HG03280 (cell line): ENCODE results near the gene MPV17L.
"Not testable (repeated sequence)": the region's sequence is repeated elsewhere in the genome, so short reads cannot be mapped to it uniquely, and the experiment has no call there.

Source experiments
- ATAC-seq: cut with Tn5 transposase; IDR thresholded peaks from one replicate; pipeline ENCODE4 v1.9.1; 2021; ENCODE audit warnings: mild to moderate bottlenecking, moderate library complexity; ENCODE audit not compliant: unreplicated experiment

Gene MPV17L

GRCh38 chr16:15395631-15396508, at the start of gene MPV17L:
TSS of gene MPV17L (plus strand) at chr16:15395754. CDS start at chr16:15395898, 144 bp downstream.
- not testable (repeated sequence) for ATAC-seq

GRCh38 chr16:15348721-15349120, 46.8 kb upstream of the MPV17L start:
- not testable (repeated sequence) for ATAC-seq

DNA sequence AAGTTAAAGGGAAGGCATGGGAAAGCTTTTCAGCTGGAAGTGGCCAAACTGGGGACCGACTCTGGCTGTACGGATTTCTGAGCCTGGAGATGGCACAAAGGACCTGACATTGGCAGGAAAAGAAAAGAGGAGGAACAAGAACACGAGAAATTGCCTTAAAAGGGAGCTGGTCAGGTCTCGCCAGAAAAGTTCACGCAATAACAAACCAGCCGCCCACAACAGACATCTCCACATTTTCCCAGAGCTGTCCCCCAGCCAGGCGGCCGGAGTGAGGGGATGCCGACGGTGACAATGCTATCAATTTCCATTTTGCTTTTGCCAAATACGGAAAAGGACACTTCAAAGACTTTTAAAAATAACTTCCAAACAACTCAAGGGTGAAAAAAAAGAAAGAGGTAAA, 44.3 kb upstream of the MPV17L start:
- ATAC-seq = not testable (repeated sequence)

DNA sequence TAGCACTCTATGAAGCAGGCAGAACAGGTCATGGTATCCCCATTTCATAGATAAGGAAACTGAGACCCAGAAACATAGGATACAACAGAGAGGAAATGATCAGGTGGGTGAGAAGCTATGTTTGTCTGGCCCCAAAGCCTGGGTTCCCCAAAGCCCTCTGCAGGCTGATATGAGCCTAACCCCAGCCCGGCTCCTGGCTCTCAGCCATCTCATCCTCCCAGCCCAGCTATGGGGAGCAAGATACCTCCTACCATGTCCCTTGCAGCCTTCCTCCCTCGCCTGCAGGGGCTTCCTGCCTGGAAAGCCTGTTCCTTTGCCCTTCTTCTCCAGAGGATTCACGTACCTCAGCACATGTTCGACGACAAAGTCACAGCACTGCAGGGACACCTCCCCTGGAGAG, 43.8 kb upstream of the MPV17L start:
- not testable (repeated sequence) for ATAC-seq

- ATAC-seq = not testable (repeated sequence)
These were observed 42.7 kb upstream of the MPV17L start for GRCh38 chr16:15352852-15353251.

DNA sequence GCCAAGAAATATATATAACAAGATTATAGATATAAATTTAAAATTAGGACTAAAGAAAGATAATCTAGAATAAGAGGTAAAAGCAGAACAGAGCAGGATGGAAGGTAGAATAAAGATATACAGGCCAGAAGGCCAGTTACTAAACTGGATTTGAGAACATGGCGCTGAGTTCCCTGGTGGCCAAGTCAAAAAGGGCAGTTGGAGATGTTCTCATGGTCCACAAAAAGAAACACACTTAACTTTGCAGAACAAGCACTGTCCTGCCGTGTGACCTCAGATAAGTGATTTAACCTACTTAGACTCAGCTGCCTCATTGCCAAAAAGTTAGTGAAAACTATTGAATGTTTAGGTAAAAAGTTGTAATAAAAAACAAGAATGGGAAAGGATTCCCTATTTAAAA, 40.7 kb upstream of the MPV17L start:
- not testable (repeated sequence) for ATAC-seq

GRCh38 chr16:15357495-15357894, 38.1 kb upstream of the MPV17L start:
- not testable (repeated sequence) for ATAC-seq

DNA sequence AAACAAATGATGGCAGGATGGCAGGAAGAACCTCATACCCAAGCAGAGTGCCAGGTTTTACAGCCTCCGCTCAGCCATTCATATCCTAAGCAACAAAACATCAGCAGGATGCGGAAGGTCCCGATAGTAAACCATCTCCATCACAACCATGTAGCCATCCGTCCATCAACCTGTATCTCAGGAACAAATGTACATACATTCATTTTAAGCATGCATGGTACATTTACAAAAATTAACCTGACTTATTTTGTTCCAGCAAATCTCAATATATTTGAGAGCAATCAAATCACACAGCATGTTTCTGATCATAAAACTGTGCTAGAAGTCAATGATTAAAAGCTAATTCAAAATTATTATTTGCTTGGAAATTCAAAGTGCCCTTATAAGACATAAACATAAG, 17.4 kb upstream of the MPV17L start, which contains the start of gene NPIPA5:
Gene NPIPA5 (minus strand): TSS at position 101 of the 400 bp plus-strand sequence. CDS start 0 bp downstream, at position 101.
- ATAC-seq = not testable (repeated sequence)

- not testable (repeated sequence) for ATAC-seq
These were observed 12.7 kb upstream of the MPV17L start for GRCh38 chr16:15382810-15383209.

DNA sequence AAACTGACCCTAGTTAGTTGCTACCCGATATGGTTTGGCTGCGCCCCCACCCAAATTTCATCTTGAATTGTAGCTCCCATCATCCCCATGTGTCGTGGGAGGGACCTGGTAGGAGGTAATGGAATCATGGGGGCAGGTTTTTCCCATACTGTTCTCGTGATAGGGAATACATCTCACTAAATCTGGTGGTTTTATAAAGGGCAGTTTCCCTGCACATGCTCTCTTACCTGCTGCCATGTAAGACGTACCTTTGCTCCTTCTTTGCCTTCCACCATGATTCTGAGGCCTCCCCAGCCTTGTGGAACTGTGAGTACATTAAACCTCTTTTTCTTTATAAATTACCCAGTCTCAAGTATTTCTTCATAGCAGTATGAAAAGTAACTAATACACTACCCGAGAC, 7.5 kb upstream of the MPV17L start:
- ATAC-seq = not testable (repeated sequence)

DNA sequence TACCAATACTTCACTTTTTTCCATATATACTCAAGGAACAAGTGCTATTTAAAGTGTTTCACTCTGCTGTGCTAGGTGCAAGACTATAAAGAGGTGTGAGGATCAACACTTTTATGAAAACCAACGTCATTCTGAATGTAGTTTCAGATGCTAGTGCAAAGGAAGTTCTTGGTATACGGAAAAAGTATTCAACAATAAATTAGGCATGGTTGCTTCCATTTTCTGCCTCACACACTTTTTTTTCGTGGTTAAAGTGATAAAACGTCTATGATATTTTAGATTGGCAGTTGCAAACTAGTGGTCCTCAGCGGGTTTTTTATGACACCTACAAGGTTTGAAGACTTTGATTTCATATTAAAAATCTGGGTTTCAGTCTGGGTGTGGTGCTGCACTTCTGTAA, 5.6 kb upstream of the MPV17L start:
- ATAC-seq = not testable (repeated sequence)

GRCh38 chr16:15393025-15393424, 2.5 kb upstream of the MPV17L start:
- not testable (repeated sequence) for ATAC-seq

GRCh38 chr16:15396509-15396829, 915 bp downstream of the MPV17L start:
- not testable (repeated sequence) for ATAC-seq

GRCh38 chr16:15396948-15397594, 1.5 kb downstream of the MPV17L start:
- ATAC-seq = no peak

DNA sequence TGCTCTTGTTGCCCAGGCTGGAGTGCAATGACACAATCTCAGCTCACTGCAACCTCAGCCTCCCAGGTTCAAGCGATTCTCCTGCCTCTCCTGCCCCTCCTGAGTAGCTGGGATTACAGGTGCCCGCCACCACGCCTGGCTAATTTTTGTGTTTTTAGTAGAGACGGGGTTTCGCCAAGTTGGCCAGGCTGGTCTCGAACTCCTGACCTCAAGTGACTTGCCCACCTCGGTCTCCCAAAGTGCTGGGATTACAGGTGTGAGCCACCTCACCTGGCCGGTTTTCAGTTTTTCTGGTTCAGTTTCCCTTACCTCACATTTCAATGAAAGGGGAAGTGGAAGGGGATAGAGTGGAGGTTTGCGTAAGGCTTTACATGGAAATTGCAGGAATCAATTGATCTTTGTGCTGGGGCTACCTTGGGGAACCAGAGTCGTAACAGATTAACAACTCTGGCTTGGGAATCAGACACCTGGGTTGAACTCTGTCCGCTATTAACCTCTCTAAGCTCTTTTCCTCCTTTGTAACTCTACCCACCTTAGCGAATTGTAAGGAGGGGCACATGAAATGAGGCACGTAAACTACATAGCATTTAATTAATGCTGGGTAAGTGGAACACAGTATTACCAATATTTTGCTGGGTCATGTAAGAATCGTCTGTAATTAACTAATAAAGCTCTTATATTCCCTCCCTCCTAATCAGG, 3.2 kb downstream of the MPV17L start:
- no peak for ATAC-seq

DNA sequence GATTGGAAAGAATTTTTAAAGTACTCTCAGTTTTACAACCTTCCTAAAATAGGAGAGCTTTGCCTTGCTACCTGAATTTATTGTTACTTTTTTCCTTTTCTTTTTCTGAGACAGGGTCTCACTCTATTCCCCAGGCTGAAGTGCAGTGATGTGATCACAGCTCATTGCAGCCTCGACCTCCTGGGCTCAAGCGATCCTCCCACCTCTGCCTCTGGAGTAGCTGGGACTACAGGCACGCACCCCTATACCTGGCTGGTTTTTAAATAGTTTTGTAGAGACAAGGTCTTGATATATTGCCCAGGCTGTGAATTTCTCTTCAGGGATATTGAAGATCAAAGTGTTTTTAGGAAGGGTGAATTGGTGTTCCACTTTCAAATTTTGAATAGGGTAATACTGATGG, 3.8 kb downstream of the MPV17L start:
- ATAC-seq = no peak

- not testable (repeated sequence) for ATAC-seq
These were observed 4.8 kb downstream of the MPV17L start for GRCh38 chr16:15400314-15400713.

DNA sequence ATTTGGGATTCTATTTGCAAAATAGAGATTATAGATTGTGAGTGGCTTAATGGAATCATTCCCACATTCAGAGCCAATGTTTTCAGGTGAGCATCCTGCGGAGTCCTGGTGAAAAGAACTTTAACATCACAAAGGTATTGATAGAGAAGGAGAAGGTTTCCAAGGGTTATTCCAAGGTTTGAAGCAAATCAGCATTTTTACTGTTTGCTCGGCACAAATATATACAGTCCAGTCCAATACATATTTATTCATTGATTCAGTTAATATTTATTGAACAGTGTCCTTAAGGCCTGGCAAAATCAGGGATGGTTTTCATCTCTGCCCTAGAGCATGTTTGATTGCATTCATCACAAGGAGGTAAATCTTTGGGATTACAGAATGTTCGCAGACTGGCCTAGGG, 6.4 kb downstream of the MPV17L start:
- ATAC-seq = no peak

GRCh38 chr16:15403392-15403995, 7.9 kb downstream of the MPV17L start:
- ATAC-seq = no peak

DNA sequence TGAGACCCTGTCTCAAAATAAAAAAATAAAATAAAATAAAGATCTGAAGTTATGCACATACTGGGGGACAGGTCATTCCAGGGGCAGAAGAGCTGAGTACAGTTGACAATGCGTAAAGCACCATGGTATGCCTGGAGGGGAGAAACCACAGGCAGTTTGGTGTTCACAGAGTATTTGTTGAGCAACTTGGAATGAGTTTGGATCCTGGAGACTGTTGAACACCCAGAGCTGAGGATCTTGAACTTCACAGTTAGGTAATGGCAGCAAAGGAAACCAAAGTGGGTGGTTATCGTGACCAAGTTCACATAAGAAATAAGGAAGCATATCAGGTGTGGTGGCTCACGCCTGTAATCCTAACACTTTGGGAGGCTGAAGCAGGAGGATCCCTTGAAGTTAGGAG, 8.5 kb downstream of the MPV17L start:
- not testable (repeated sequence) for ATAC-seq

- no peak for ATAC-seq
These were observed 9.2 kb downstream of the MPV17L start for GRCh38 chr16:15404792-15405191.
